HCT116 (cell line): Measurements from ENCODE around the gene SPATA25. TPM values are rescaled to one million over a fixed set of nuclear protein-coding genes. Genes with fewer than 3 reads are reported as not detected.

Experiments
- ATAC-seq: fragments of 200-7000 bp; cut with Tn5 transposase; 2 replicates; pipeline ENCODE4 v1.9.1; 2020; ENCODE audit warnings: mild to moderate bottlenecking, moderate library complexity
- BruUV-seq: library from RNA; stranded (reverse); fragments of 400-500 nt; replicated peaks from 2 replicates; lab custom pipeline; 2021; lab: Mats Ljungman, UMichigan
- CTCF ChIA-PET: fragments of 300-600 bp; sonication (Branson Sonifier 250); formaldehyde crosslinking; loops from one replicate; lab custom pipeline; 2021; ENCODE audit warnings: antibody characterized with exemption; lab: Charles Lee
- POLR2A ChIA-PET: fragments of 300-600, 350-600 bp; sonication (Branson Sonifier 250); formaldehyde crosslinking; loops from one replicate; lab custom pipeline; 2021; ENCODE audit warnings: antibody characterized with exemption; lab: Charles Lee
- RAD21 ChIA-PET, 2 experiments: fragments of 300-600 bp; sonication (Branson Sonifier 250); formaldehyde crosslinking; loops; one replicate each; lab custom pipeline; 2023; ENCODE audit warnings: low total read pairs in 2 of 2; ENCODE audit not compliant: uncharacterized antibody in 2 of 2, unreplicated experiment in 2 of 2, low non-redundant PET in 1 of 2; lab: Charles Lee
- DNase-seq: peaks from one replicate; pipeline ENCODE4 v3.0.0-alpha.2; 2010; ENCODE audit warnings: low read depth, low spot score
- H2AFZ ChIP-seq: fragments of 200-600 bp; shearing (Covaris generic), sonication (generic); 2 replicates; pipeline ENCODE4 v1.6.1; 2017; ENCODE audit warnings: low read depth, mixed run types, mixed read lengths, antibody characterized with exemption, low read length; ENCODE audit not compliant: poor library complexity, severe bottlenecking
- H3K27ac ChIP-seq: 2 replicates; pipeline ENCODE4 v1.5.1; 2012; ENCODE audit warnings: low read depth, low read length
- H3K27me3 ChIP-seq: fragments of 200-600 bp; sonication (generic); 2 replicates; pipeline ENCODE4 v1.6.1; 2016; ENCODE audit warnings: mixed run types, low read length, mixed read lengths; ENCODE audit not compliant: insufficient read depth
- H3K36me3 ChIP-seq, 2 experiments: fragments of 200-500 bp in 1 of 2; fragments of 200-600 bp in 1 of 2; sonication (Bioruptor generic) in 1 of 2; sonication (generic) in 1 of 2; 2 replicates each; pipeline versions ENCODE4 v1.5.1 to v1.6.1; 2014 to 2016; ENCODE audit warnings: low read length in 2 of 2, inconsistent platforms in 1 of 2, mixed read lengths in 1 of 2, mixed run types in 1 of 2; ENCODE audit not compliant: insufficient read depth in 2 of 2, control insufficient read depth in 1 of 2
- H3K4me1 ChIP-seq, 2 experiments: fragments of 200-600 bp in 1 of 2; sonication (generic) in 1 of 2; 2 replicates each; pipeline versions ENCODE4 v1.5.1 to v1.6.1; 2012 to 2017; ENCODE audit warnings: low read length in 2 of 2, inconsistent platforms in 1 of 2, mild to moderate bottlenecking in 1 of 2, mixed read lengths in 1 of 2, mixed run types in 1 of 2, moderate library complexity in 1 of 2; ENCODE audit not compliant: insufficient read depth in 2 of 2, control insufficient read depth in 1 of 2
- H3K4me2 ChIP-seq: fragments of 200-600 bp; sonication (generic); 2 replicates; pipeline ENCODE4 v1.6.1; 2017; ENCODE audit warnings: mixed run types, low read length, mixed read lengths
- H3K4me3 ChIP-seq, 2 experiments: fragments of 200-600 bp in 1 of 2; sonication (generic) in 1 of 2; replicated peaks in 1 of 2; 2 replicates each; pipeline ENCODE4 v1.5.1; 2011 to 2016; ENCODE audit warnings: low read length in 2 of 2, control low read depth in 1 of 2, low read depth in 1 of 2, mild to moderate bottlenecking in 1 of 2, mixed read lengths in 1 of 2, mixed run types in 1 of 2
- H3K79me2 ChIP-seq: fragments of 200-600 bp; sonication (generic); 2 replicates; pipeline ENCODE4 v1.6.1; 2017; ENCODE audit warnings: mild to moderate bottlenecking, mixed run types, low read length, moderate library complexity, mixed read lengths; ENCODE audit not compliant: insufficient read depth
- H3K9ac ChIP-seq: fragments of 200-600 bp; sonication (generic); 2 replicates; pipeline ENCODE4 v1.6.1; 2016; ENCODE audit warnings: low read length, mixed read lengths
- H3K9me2 ChIP-seq: fragments of 200-600 bp; sonication (generic), shearing (Covaris generic); 2 replicates; pipeline ENCODE4 v1.6.1; 2017; ENCODE audit warnings: mixed run types, mild to moderate bottlenecking, moderate library complexity; ENCODE audit not compliant: insufficient read depth
- H3K9me3 ChIP-seq, 2 experiments: fragments of 200-500 bp in 1 of 2; fragments of 200-600 bp in 1 of 2; sonication (Bioruptor generic) in 1 of 2; sonication (generic) in 1 of 2; 2 replicates each; pipeline ENCODE4 v1.6.1; 2014 to 2017; ENCODE audit warnings: low read length in 2 of 2, mixed read lengths in 2 of 2, inconsistent platforms in 1 of 2, low read depth in 1 of 2, mild to moderate bottlenecking in 1 of 2, mixed run types in 1 of 2, moderate library complexity in 1 of 2; ENCODE audit not compliant: control insufficient read depth in 1 of 2, insufficient read depth in 1 of 2
- H4K20me1 ChIP-seq: fragments of 200-600 bp; sonication (generic), shearing (Covaris generic); 2 replicates; pipeline ENCODE4 v1.6.1; 2017; ENCODE audit warnings: mixed run types, mild to moderate bottlenecking, moderate library complexity; ENCODE audit not compliant: insufficient read depth
- ATF3 ChIP-seq: IDR thresholded peaks from 2 replicates; pipeline ENCODE4 v1.6.1; 2012
- CBX3 ChIP-seq: IDR thresholded peaks from 2 replicates; pipeline ENCODE4 v1.6.1; 2012; ENCODE audit warnings: low read depth
- CEBPB ChIP-seq: IDR thresholded peaks from 2 replicates; pipeline ENCODE4 v1.6.1; 2012; ENCODE audit warnings: low read depth
- ELF1 ChIP-seq: IDR thresholded peaks from 2 replicates; pipeline ENCODE4 v1.6.1; 2012; ENCODE audit warnings: low read depth, borderline replicate concordance
- EZH2phosphoT487 ChIP-seq: fragments of 200-600 bp; IDR thresholded peaks from 2 replicates; pipeline ENCODE4 v1.6.1; 2018; ENCODE audit warnings: antibody characterized with exemption, borderline replicate concordance
- FOSL1 ChIP-seq: IDR thresholded peaks from 2 replicates; pipeline ENCODE4 v1.6.1; 2012; ENCODE audit warnings: low read depth
- JUND ChIP-seq: IDR thresholded peaks from 2 replicates; pipeline ENCODE4 v1.6.1; 2012
- POLR2A ChIP-seq: IDR thresholded peaks from 2 replicates; pipeline ENCODE4 v1.7.0; 2011; ENCODE audit warnings: borderline replicate concordance; ENCODE audit not compliant: insufficient read depth, insufficient read length; ENCODE audit errors: extremely low read depth
- POLR2AphosphoS5 ChIP-seq: IDR thresholded peaks from 2 replicates; pipeline ENCODE4 v1.6.1; 2011; ENCODE audit warnings: mild to moderate bottlenecking, low read depth, low read length, moderate library complexity
- RAD21 ChIP-seq: IDR thresholded peaks from 2 replicates; pipeline ENCODE4 v1.6.1; 2012; ENCODE audit warnings: low read depth, mild to moderate bottlenecking
- REST ChIP-seq: IDR thresholded peaks from 2 replicates; pipeline ENCODE4 v1.6.1; 2012; ENCODE audit warnings: low read depth
- SIN3A ChIP-seq: IDR thresholded peaks from 2 replicates; pipeline ENCODE4 v1.6.1; 2012; ENCODE audit warnings: low read depth
- SP1 ChIP-seq: IDR thresholded peaks from 2 replicates; pipeline ENCODE4 v1.6.1; 2012; ENCODE audit warnings: low read depth
- YY1 ChIP-seq: IDR thresholded peaks from 2 replicates; pipeline ENCODE4 v1.6.1; 2011; ENCODE audit warnings: low read length, low read depth, moderate library complexity, mild to moderate bottlenecking; ENCODE audit not compliant: insufficient replicate concordance; ENCODE audit errors: extremely low read depth
- ZNF274 ChIP-seq: fragments of 200-500 bp; sonication (Bioruptor generic); IDR thresholded peaks from 2 replicates; pipeline ENCODE4 v1.6.1; 2014; ENCODE audit warnings: mild to moderate bottlenecking, low read depth, low read length, inconsistent platforms
- intact Hi-C: fragments of 100-400 bp; cut with micrococcal nuclease; formaldehyde crosslinking; loops from 2 replicates; pipeline ENCODE4 v1.10.0; 2022
- total RNA-seq: library from RNA; stranded (reverse); gene quantifications from one replicate; pipeline ENCODE4 v1.2.1, GENCODE V29; 2021; ENCODE audit not compliant: unreplicated experiment
- TF ChIP-seq, protein P1 (sequence below), 3 experiments: fragments of 200-600 bp in 1 of 3; sonication (generic) in 1 of 3; IDR thresholded peaks in 2 of 3; conservative IDR thresholded peaks in 1 of 3; 2 replicates each; pipeline ENCODE4 v1.5.1; 2012 to 2017; ENCODE audit warnings: low read depth in 2 of 3, low read length in 2 of 3, antibody characterized with exemption in 1 of 3, borderline replicate concordance in 1 of 3, control low read depth in 1 of 3, mild to moderate bottlenecking in 1 of 3, mixed read lengths in 1 of 3, mixed run types in 1 of 3, moderate library complexity in 1 of 3; ENCODE audit not compliant: insufficient read depth in 1 of 3
- TF ChIP-seq, protein P2 (sequence below): IDR thresholded peaks from 2 replicates; pipeline ENCODE4 v1.6.1; 2011; ENCODE audit warnings: mild to moderate bottlenecking, low read length, moderate library complexity; ENCODE audit not compliant: insufficient replicate concordance; ENCODE audit errors: extremely low read depth
- TF ChIP-seq, protein P3 (sequence below): IDR thresholded peaks from 2 replicates; pipeline ENCODE4 v1.6.1; 2012

SPATA25 gene
- total RNA-seq, 1 experiment from 2014 or later: 0.42 TPM

- TSS peak; percentile 76 for BruUV-seq
- peak within 1 kb of the TSS; percentile 28 for H3K27ac ChIP-seq
- H3K9ac ChIP-seq: peak within 1 kb of the TSS; percentile 79
- H2AFZ ChIP-seq: no peak within 1 kb of the TSS
- ChIA-PET RAD21 (no interaction called here), CTCF (interaction anchor here (0.8 to 1.6 kb wide), 2 partner anchors 23 to 88 kb away, joined by 3 to 5 read pairs; partner anchors contain the start of genes ACOT8 and ZSWIM3), POLR2A (interaction anchor here (0.7 to 2.3 kb wide), 6 partner anchors 9 to 136 kb away, joined by 3 to 8 read pairs (median 4); partner anchors contain the start of genes ACOT8, PCIF1 and ZSWIM3)
- intact Hi-C loops: no loop called here
- DNase-seq (peak; percentile 98), ATAC-seq (peak; percentile 96)
- H3K79me2 ChIP-seq: peaks cover 19% of the 10 kb centered on the region
- no peaks in the 10 kb centered on the region for H3K9me2 ChIP-seq
- no peaks in the 10 kb centered on the region for H4K20me1 ChIP-seq
- peak within 1 kb of the TSS; percentile 76 for H3K4me2 ChIP-seq
- H3K4me1 ChIP-seq: peaks cover 16 to 27% of the 10 kb centered on the region in 2 experiments
- peak within 1 kb of the TSS; percentile 75 to 88 for H3K4me3 ChIP-seq
- H3K36me3 ChIP-seq: peaks cover 8 to 18% of the 10 kb centered on the region in 2 experiments; a peak in 2 of 4 replicates
- H3K27me3 ChIP-seq: no peaks in the 10 kb centered on the region
- no peaks in the 10 kb centered on the region for H3K9me3 ChIP-seq
- TF ChIP-seq POLR2AphosphoS5 (peak; percentile 91), REST (no peak), ELF1 (no peak), SIN3A (no peak), YY1 (peak; percentile 92), POLR2A (peak; percentile 89), ATF3 (no peak), SP1 (peak; percentile 99), CBX3 (no peak), EZH2phosphoT487 (no peak), JUND (no peak), ZNF274 (no peak), RAD21 (no peak), CEBPB (no peak), FOSL1 (no peak)
- TF ChIP-seq, protein P1, sequence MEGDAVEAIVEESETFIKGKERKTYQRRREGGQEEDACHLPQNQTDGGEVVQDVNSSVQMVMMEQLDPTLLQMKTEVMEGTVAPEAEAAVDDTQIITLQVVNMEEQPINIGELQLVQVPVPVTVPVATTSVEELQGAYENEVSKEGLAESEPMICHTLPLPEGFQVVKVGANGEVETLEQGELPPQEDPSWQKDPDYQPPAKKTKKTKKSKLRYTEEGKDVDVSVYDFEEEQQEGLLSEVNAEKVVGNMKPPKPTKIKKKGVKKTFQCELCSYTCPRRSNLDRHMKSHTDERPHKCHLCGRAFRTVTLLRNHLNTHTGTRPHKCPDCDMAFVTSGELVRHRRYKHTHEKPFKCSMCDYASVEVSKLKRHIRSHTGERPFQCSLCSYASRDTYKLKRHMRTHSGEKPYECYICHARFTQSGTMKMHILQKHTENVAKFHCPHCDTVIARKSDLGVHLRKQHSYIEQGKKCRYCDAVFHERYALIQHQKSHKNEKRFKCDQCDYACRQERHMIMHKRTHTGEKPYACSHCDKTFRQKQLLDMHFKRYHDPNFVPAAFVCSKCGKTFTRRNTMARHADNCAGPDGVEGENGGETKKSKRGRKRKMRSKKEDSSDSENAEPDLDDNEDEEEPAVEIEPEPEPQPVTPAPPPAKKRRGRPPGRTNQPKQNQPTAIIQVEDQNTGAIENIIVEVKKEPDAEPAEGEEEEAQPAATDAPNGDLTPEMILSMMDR (IDR thresholded peaks at IDR 0.05 in 2 of 3, conservative IDR thresholded peaks at IDR 0.05 in 1 of 3; ENCODE audit: borderline replicate concordance in 1 of 3, insufficient read depth in 1 of 3, low read depth in 2 of 3, low read length in 2 of 3): no peak
- TF ChIP-seq, protein P2, sequence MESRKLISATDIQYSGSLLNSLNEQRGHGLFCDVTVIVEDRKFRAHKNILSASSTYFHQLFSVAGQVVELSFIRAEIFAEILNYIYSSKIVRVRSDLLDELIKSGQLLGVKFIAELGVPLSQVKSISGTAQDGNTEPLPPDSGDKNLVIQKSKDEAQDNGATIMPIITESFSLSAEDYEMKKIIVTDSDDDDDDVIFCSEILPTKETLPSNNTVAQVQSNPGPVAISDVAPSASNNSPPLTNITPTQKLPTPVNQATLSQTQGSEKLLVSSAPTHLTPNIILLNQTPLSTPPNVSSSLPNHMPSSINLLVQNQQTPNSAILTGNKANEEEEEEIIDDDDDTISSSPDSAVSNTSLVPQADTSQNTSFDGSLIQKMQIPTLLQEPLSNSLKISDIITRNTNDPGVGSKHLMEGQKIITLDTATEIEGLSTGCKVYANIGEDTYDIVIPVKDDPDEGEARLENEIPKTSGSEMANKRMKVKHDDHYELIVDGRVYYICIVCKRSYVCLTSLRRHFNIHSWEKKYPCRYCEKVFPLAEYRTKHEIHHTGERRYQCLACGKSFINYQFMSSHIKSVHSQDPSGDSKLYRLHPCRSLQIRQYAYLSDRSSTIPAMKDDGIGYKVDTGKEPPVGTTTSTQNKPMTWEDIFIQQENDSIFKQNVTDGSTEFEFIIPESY: no peak
- TF ChIP-seq, protein P3, sequence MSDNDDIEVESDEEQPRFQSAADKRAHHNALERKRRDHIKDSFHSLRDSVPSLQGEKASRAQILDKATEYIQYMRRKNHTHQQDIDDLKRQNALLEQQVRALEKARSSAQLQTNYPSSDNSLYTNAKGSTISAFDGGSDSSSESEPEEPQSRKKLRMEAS: no peak
These were observed 6.2 kb downstream of the SPATA25 start, which contains the start of gene ZSWIM1 for GRCh38 chr20:45880988-45881788. ZSWIM1 (plus strand) TSS chr20:45881227; CDS start chr20:45882593, 1,366 bp downstream.
